AG04449 (cell line): Measurements from ENCODE around the gene HPN.

ENCODE experiments used
- CTCF ChIA-PET: fragments of 350-600 bp; formaldehyde crosslinking; extraction: SDS; loops from one replicate; lab custom pipeline; 2021; ENCODE audit warnings: antibody characterized with exemption; lab: Yijun Ruan, JAX
- POLR2A ChIA-PET: fragments of 400-600, 350-600 bp; formaldehyde crosslinking; extraction: SDS; loops from one replicate; lab custom pipeline; 2020; ENCODE audit warnings: antibody characterized with exemption, inconsistent platforms; lab: Yijun Ruan, JAX
- DNase-seq: peaks from one replicate; pipeline ENCODE4 v3.0.0-alpha.2; 2010; ENCODE audit warnings: low read depth, low spot score
- H3K4me3 ChIP-seq: 2 replicates; pipeline ENCODE4 v1.5.1; 2011; ENCODE audit warnings: low read depth, mild to moderate bottlenecking, control low read depth, low read length
- TF ChIP-seq, protein P1 (sequence below): IDR thresholded peaks from one replicate; pipeline ENCODE4 v1.5.1; 2011; ENCODE audit warnings: mild to moderate bottlenecking, moderate library complexity, low read length, control low read depth, inconsistent platforms; ENCODE audit not compliant: insufficient read depth; ENCODE audit errors: missing control alignments

HPN gene

GRCh38 chr19:35053667-35054293, 12.3 kb downstream of the HPN start:
- ChIA-PET POLR2A (interaction anchor here (0.7 kb wide), 1 partner anchor 23 kb away, joined by 4 read pairs; no protein-coding TSS in a partner anchor), CTCF (interaction anchor here (1.0 to 7.5 kb wide), 6 partner anchors 8 to 29 kb away, joined by 3 to 98 read pairs (median 18); no protein-coding TSS in a partner anchor)
- DNase-seq = no peak
- TF ChIP-seq, protein P1, sequence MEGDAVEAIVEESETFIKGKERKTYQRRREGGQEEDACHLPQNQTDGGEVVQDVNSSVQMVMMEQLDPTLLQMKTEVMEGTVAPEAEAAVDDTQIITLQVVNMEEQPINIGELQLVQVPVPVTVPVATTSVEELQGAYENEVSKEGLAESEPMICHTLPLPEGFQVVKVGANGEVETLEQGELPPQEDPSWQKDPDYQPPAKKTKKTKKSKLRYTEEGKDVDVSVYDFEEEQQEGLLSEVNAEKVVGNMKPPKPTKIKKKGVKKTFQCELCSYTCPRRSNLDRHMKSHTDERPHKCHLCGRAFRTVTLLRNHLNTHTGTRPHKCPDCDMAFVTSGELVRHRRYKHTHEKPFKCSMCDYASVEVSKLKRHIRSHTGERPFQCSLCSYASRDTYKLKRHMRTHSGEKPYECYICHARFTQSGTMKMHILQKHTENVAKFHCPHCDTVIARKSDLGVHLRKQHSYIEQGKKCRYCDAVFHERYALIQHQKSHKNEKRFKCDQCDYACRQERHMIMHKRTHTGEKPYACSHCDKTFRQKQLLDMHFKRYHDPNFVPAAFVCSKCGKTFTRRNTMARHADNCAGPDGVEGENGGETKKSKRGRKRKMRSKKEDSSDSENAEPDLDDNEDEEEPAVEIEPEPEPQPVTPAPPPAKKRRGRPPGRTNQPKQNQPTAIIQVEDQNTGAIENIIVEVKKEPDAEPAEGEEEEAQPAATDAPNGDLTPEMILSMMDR = no peak
- no peak overlapping the region for H3K4me3 ChIP-seq

GRCh38 chr19:35054626-35055025, 13.1 kb downstream of the HPN start:
- no peak overlapping the region for H3K4me3 ChIP-seq
- TF ChIP-seq, protein P1 = no peak
- POLR2A ChIA-PET = interaction anchor here (0.6 kb wide), 1 partner anchor 24 kb away, joined by 4 read pairs; no protein-coding TSS in a partner anchor
- CTCF ChIA-PET = interaction anchor here (0.9 to 7.5 kb wide), 6 partner anchors 9 to 82 kb away, joined by 3 to 98 read pairs (median 6); partner anchors contain the start of gene LGI4
- no peak for DNase-seq

GRCh38 chr19:35055715-35056179, 14.2 kb downstream of the HPN start:
- no peak for DNase-seq
- no peak overlapping the region for H3K4me3 ChIP-seq
- POLR2A ChIA-PET = no interaction called here
- TF ChIP-seq, protein P1 = no peak
- CTCF ChIA-PET = interaction anchor here (0.9 to 7.5 kb wide), 6 partner anchors 8 to 83 kb away, joined by 3 to 98 read pairs (median 6); no protein-coding TSS in a partner anchor

- CTCF ChIA-PET = interaction anchor here (1.7 to 7.5 kb wide), 3 partner anchors 10 to 71 kb away, joined by 3 to 98 read pairs (median 30); no protein-coding TSS in a partner anchor
Observed at GRCh38 chr19:35056513-35057063, 15.1 kb downstream of the HPN start.

GRCh38 chr19:35058370-35058769, 16.8 kb downstream of the HPN start:
- no peak for DNase-seq
- H3K4me3 ChIP-seq = no peak overlapping the region
- ChIA-PET CTCF (interaction anchor here (0.6 to 7.5 kb wide), 7 partner anchors 9 to 77 kb away, joined by 3 to 98 read pairs (median 6); partner anchors contain the start of gene LGI4), POLR2A (interaction anchor here (0.6 kb wide), 1 partner anchor 58 kb away, joined by 3 read pairs; no protein-coding TSS in a partner anchor)
- TF ChIP-seq, protein P1 = no peak

More at GRCh38 chr19:35056513-35057063, 15.1 kb downstream of the HPN start:
- TF ChIP-seq, protein P1 = no peak
- no peak for DNase-seq
- H3K4me3 ChIP-seq = no peak overlapping the region
- POLR2A ChIA-PET = no interaction called here
